ENCODE data around the gene GPR25. TPM values are rescaled to one million over a fixed set of nuclear protein-coding genes. Genes with fewer than 3 reads are reported as not detected.
"Not testable (repeated sequence)": the region's sequence is repeated elsewhere in the genome, so short reads cannot be mapped to it uniquely, and the experiment has no call there.

Gene GPR25
- total RNA-seq, 1 experiment from 2014 or later: not detected

- TF ChIP-seq IRF1 (CRISPR knock-in tag; IDR thresholded peaks at IDR 0.05) (no peak), NFYB (CRISPR knock-in tag; conservative IDR thresholded peaks at IDR 0.05; ENCODE audit: low read depth) (no peak), ZMAT4 (CRISPR knock-in tag; IDR thresholded peaks at IDR 0.05) (no peak)
Observed at GRCh38 chr1:200908191-200908868, 35.5 kb downstream of the GPR25 start (continued).

DNA sequence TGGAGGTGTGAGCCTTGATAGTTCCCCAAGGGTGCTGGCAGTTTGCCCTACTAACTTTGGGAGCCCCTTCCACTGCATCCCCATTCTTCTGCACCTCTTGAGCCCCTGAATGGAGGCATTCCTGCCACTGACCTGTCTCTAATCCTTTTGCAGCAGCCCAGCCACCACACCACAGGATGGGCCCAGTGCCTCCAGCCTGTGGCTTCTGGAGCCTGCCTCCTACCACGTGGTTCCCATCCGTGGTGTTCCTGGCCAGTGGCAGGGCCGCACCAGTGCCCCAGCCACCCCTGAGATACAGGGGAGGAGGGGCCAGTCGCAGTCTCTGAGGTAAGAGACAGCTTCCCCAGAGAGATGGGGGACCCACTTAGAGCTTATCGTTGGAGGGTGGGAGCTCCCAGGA lies 36.3 kb downstream of the GPR25 start:
- no peaks in the 10 kb centered on the region for H3K9me3 Mint-ChIP-seq
- H3K36me3 Mint-ChIP-seq: peaks cover 35% of the 10 kb centered on the region
- ChIA-PET CTCF (no interaction called here), POLR2A (no interaction called here)
- DNase-seq (ENCODE audit: low spot score) (no peak), ATAC-seq (no peak)
- H3K27ac Mint-ChIP-seq: no peak overlapping the region
- H3K27me3 Mint-ChIP-seq (ENCODE audit: low read depth): no peaks in the 10 kb centered on the region
- no peaks in the 10 kb centered on the region for H3K4me1 Mint-ChIP-seq
- H3K4me3 Mint-ChIP-seq: no peak overlapping the region
- TF ChIP-seq ZNF512 (CRISPR knock-in tag; IDR thresholded peaks at IDR 0.05; ENCODE audit: borderline replicate concordance) (no peak), JUN (CRISPR knock-in tag; IDR thresholded peaks at IDR 0.05) (no peak), ZNF219 (CRISPR knock-in tag; IDR thresholded peaks at IDR 0.05; ENCODE audit: borderline replicate concordance) (no peak)

DNA sequence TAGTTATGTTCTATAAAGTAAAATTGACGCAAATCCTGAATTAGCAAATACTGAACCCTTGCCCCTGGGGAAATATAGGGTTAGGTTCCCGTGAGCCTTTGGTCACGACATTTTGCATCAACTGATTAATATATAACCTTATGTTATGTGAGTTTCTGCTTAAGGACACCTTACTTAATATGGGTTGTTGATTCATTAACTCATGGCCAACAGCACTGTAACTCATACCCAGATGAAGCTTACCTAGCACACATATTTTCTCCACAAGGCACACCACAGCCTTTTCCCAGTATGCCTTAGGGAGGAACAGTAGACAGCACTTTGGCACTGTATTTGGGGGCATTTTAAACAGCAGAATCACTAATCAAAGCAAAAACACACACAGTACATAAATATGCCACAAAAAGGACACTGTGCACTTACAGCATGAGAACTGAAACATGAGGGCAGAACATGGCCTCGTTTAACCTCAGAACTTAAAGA lies 37.0 kb downstream of the GPR25 start:
- peaks cover 36% of the 10 kb centered on the region for H3K36me3 Mint-ChIP-seq
- no peaks in the 10 kb centered on the region for H3K9me3 Mint-ChIP-seq
- ChIA-PET POLR2A (interaction anchor here (0.6 kb wide), 1 partner anchor 268 kb away, joined by 3 read pairs; no protein-coding TSS in a partner anchor), CTCF (interaction anchor here (1.5 kb wide), 1 partner anchor 210 kb away, joined by 3 read pairs; no protein-coding TSS in a partner anchor)
- H3K27ac Mint-ChIP-seq: no peak overlapping the region
- no peaks in the 10 kb centered on the region for H3K27me3 Mint-ChIP-seq (ENCODE audit: low read depth)
- no peak for ATAC-seq
- H3K4me3 Mint-ChIP-seq: no peak overlapping the region
- no peak for TF ChIP-seq ZNF423 (CRISPR knock-in tag; IDR thresholded peaks at IDR 0.05)
- no peak for TF ChIP-seq OVOL2 (CRISPR knock-in tag; IDR thresholded peaks at IDR 0.05; ENCODE audit: borderline replicate concordance)
- TF ChIP-seq GABPB1 (CRISPR knock-in tag; IDR thresholded peaks at IDR 0.05): no peak
- no peak for TF ChIP-seq MXD4 (CRISPR knock-in tag; IDR thresholded peaks at IDR 0.05; ENCODE audit: borderline replicate concordance)
- TF ChIP-seq ZNF219 (CRISPR knock-in tag; IDR thresholded peaks at IDR 0.05; ENCODE audit: borderline replicate concordance): no peak
- TF ChIP-seq ELF4 (CRISPR knock-in tag; IDR thresholded peaks at IDR 0.05; ENCODE audit: low read depth): no peak
- no peak for DNase-seq (ENCODE audit: low spot score)
- no peaks in the 10 kb centered on the region for H3K4me1 Mint-ChIP-seq

DNA sequence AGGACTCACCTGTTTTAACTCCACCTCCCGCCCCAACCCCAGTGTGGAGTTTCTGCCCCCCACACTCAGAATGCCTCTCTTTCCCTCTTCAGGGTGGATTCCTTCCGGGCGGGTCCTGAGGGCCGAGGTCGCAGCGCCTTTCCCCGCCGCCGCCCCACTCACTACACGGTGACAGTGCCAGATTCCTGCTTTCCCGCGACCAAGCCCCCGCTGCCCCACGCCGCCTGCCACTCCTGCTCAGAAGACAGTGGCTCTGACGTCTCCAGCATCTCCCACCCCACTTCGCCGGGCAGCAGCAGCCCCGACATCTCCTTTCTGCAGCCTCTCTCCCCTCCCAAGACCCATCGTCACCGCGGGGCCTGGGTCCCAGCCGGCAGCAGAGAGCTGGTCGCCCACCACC lies 38.6 kb downstream of the GPR25 start:
- Mint-ChIP-seq H3K36me3 (peaks cover 36% of the 10 kb centered on the region), H3K9me3 (no peaks in the 10 kb centered on the region), H3K4me1 (no peaks in the 10 kb centered on the region), H3K27me3 (ENCODE audit: low read depth) (no peaks in the 10 kb centered on the region), H3K27ac (no peak overlapping the region), H3K4me3 (no peak overlapping the region)
- DNase-seq (ENCODE audit: low spot score) (no peak), ATAC-seq (no peak)
- TF ChIP-seq JUN (CRISPR knock-in tag; IDR thresholded peaks at IDR 0.05) (no peak), ZNF138 (CRISPR knock-in tag; conservative IDR thresholded peaks at IDR 0.05) (no peak), JAZF1 (CRISPR knock-in tag; IDR thresholded peaks at IDR 0.05) (no peak), ETV6 (CRISPR knock-in tag; IDR thresholded peaks at IDR 0.05) (no peak), ZNF416 (CRISPR knock-in tag; IDR thresholded peaks at IDR 0.05) (no peak), ESRRA (CRISPR knock-in tag; IDR thresholded peaks at IDR 0.05; ENCODE audit: borderline replicate concordance) (no peak), FOXK1 (CRISPR knock-in tag; IDR thresholded peaks at IDR 0.05) (no peak), ATF3 (CRISPR knock-in tag; conservative IDR thresholded peaks at IDR 0.05) (no peak), ZNF232 (CRISPR knock-in tag; IDR thresholded peaks at IDR 0.05) (no peak), NFYB (CRISPR knock-in tag; conservative IDR thresholded peaks at IDR 0.05; ENCODE audit: low read depth) (no peak), ZBTB21 (CRISPR knock-in tag; IDR thresholded peaks at IDR 0.05; ENCODE audit: borderline replicate concordance) (no peak)
- ChIA-PET CTCF (interaction anchor here (1.5 kb wide), 1 partner anchor 208 kb away, joined by 3 read pairs; no protein-coding TSS in a partner anchor), POLR2A (no interaction called here)

- POLR2A ChIA-PET; H3K4me1 Mint-ChIP-seq; DNase-seq (ENCODE audit: low spot score); H3K27me3 Mint-ChIP-seq (ENCODE audit: low read depth); H3K4me3 Mint-ChIP-seq; ATAC-seq; H3K27ac Mint-ChIP-seq; CTCF ChIA-PET; H3K9me3 Mint-ChIP-seq: not testable (repeated sequence)
- H3K36me3 Mint-ChIP-seq: peaks cover 36% of the 10 kb centered on the region
Observed at GRCh38 chr1:200911936-200912335, 39.2 kb downstream of the GPR25 start.

Measured in WTC11 (cell line).